Upper lobe of right lung (tissue), 1 donor: Measurements from ENCODE around the gene CRHR1. TPM values are rescaled to one million over a fixed set of nuclear protein-coding genes. Genes with fewer than 3 reads are reported as not detected.
"Not testable (repeated sequence)": the region's sequence is repeated elsewhere in the genome, so short reads cannot be mapped to it uniquely, and the experiment has no call there.

ENCODE experiments used
- ATAC-seq: fragments of 200-7000 bp; cut with Tn5 transposase; one replicate; pipeline ENCODE4 v1.9.1; 2020; ENCODE audit warnings: mild to moderate bottlenecking, moderate library complexity
- DNase-seq: peaks from one replicate; pipeline ENCODE4 v3.0.0-alpha.2; 2020
- H3K27ac ChIP-seq: fragments of 200-600 bp; one replicate; pipeline ENCODE4 v1.8.0; 2022
- H3K27me3 ChIP-seq: fragments of 200-600 bp; one replicate; pipeline ENCODE4 v1.8.0; 2022; ENCODE audit warnings: mild to moderate bottlenecking
- H3K36me3 ChIP-seq: fragments of 200-600 bp; one replicate; pipeline ENCODE4 v1.8.0; 2022
- H3K4me1 ChIP-seq: fragments of 200-600 bp; one replicate; pipeline ENCODE4 v1.8.0; 2022
- H3K4me3 ChIP-seq: fragments of 200-600 bp; one replicate; pipeline ENCODE4 v1.8.0; 2022; ENCODE audit warnings: mild to moderate bottlenecking
- H3K9me3 ChIP-seq: fragments of 200-600 bp; one replicate; pipeline ENCODE4 v1.8.0; 2022
- intact Hi-C: fragments of 100-400 bp; cut with DNase I; formaldehyde crosslinking; loops from one replicate; pipeline ENCODE4 v1.11.0; 2022
- total RNA-seq: library from RNA; stranded (reverse); fragmentation: NEBNext Ultra II Directional; extraction: Animal tissue kit (Norgen Biotek cat#: 25700); gene quantifications from one replicate; pipeline ENCODE4 v1.2.1, GENCODE V29; 2021
- TF ChIP-seq, protein P1 (sequence below): fragments of 200-600 bp; IDR thresholded peaks from one replicate; pipeline ENCODE4 v1.8.0; 2022; ENCODE audit warnings: antibody characterized with exemption
- donor health status: DM: no; HTN: yes; CAD: no; lungs with severe emphysema.

CRHR1 gene
- total RNA-seq, 1 donor from 2014 or later = not detected

DNA sequence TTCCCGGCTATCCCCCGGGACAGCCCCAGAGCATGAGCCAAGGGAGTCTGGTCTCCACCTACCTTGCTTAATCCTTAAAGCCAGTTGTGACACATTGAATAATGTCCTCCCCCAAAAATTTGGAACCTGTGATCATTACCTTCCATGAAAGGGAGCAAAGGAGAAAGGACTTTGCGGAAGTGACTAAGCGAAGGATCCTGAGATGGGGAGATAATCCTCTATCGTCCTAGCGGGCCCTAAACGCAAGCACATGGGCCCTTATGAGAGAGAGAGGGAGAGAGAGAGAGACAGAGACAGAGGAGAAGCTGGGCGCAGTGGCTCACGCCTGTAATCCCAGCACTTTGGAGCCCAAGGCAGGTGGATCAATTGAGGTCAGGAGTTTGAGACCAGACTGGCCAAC lies 70.1 kb downstream of the CRHR1 start:
- TF ChIP-seq, protein P1, sequence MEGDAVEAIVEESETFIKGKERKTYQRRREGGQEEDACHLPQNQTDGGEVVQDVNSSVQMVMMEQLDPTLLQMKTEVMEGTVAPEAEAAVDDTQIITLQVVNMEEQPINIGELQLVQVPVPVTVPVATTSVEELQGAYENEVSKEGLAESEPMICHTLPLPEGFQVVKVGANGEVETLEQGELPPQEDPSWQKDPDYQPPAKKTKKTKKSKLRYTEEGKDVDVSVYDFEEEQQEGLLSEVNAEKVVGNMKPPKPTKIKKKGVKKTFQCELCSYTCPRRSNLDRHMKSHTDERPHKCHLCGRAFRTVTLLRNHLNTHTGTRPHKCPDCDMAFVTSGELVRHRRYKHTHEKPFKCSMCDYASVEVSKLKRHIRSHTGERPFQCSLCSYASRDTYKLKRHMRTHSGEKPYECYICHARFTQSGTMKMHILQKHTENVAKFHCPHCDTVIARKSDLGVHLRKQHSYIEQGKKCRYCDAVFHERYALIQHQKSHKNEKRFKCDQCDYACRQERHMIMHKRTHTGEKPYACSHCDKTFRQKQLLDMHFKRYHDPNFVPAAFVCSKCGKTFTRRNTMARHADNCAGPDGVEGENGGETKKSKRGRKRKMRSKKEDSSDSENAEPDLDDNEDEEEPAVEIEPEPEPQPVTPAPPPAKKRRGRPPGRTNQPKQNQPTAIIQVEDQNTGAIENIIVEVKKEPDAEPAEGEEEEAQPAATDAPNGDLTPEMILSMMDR = no peak
- intact Hi-C loops = no loop called here
- Histone ChIP-seq H3K4me3 (no peak overlapping the region), H3K27ac (no peak overlapping the region), H3K36me3 (no peaks in the 10 kb centered on the region), H3K9me3 (no peaks in the 10 kb centered on the region), H3K27me3 (peaks cover 25% of the 10 kb centered on the region), H3K4me1 (no peaks in the 10 kb centered on the region)
- ATAC-seq (no peak), DNase-seq (no peak)

DNA sequence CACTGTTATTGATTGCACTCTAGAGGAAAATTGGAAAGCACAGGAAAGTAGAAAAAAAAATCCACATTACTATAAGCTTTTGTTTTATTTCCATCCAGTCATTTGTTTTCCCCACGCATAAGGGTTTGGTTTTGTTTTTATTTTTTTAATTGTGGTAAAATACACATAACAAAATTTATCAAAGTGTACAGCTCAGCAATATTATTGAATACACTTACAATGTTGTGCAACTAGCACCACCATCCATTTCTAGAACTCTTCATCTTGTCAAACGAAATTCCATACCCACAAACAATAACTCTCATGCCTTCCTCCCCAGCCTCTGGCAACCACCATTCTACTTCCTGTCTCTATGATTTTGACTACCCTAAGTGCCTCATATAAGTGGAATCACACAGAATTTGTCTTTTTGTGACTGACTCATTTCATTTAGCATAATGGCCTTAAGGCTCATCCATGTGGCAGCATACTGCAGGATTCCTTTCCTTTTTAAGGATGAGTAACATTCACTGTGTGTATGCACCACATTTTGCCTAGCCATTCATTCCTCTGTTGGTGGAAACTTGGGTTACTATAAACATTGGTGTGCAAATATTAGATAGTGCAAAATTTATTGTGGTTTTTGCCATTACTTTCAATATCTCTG lies 71.7 kb downstream of the CRHR1 start:
- ATAC-seq (no peak), DNase-seq (no peak)
- no peaks in the 10 kb centered on the region for H3K36me3 ChIP-seq
- no peak overlapping the region for H3K4me3 ChIP-seq
- no peaks in the 10 kb centered on the region for H3K9me3 ChIP-seq
- no peak overlapping the region for H3K27ac ChIP-seq
- peaks cover 25% of the 10 kb centered on the region for H3K27me3 ChIP-seq
- TF ChIP-seq, protein P1 = no peak
- H3K4me1 ChIP-seq = no peaks in the 10 kb centered on the region
- intact Hi-C loops = no loop called here

DNA sequence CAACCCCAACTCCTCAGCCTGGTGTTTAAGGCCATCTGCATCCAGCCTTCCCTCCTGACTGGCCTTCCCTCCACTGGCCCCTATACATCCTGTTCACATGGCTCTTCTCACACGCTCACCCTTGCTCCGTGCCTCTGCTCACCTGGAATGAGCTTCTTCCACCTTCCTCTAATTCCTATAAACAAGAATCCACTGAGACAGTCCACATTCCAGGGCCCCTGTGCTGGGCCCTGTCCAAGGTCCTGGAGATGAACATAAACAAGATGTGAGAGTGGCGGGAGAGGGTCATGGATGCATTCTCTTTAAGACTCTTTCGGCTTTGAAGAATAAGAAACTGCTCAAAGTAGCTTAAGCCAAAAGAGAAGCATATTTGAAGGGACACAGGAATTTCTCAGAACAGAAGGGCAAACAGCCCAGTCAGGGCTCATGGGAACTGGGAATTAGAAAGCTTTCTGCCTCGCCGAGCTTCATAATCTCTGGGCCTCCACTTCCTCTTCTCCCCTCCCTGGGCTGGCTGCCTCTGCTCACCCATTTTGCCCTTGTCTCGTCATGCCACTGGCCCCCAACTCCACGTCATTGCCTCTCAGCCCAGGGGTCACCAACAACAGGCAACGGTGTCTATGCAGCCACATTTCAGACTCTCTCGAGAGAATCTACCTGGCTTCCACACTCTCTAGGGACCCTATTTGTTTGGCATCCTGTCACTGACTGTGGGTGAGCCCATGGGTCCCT lies 74.0 kb downstream of the CRHR1 start:
- H3K27ac ChIP-seq = no peak overlapping the region
- no peak for ATAC-seq
- TF ChIP-seq, protein P1 = no peak
- H3K27me3 ChIP-seq = peaks cover 17% of the 10 kb centered on the region
- H3K36me3 ChIP-seq = no peaks in the 10 kb centered on the region
- intact Hi-C loops = no loop called here
- no peak overlapping the region for H3K4me3 ChIP-seq
- H3K9me3 ChIP-seq = no peaks in the 10 kb centered on the region
- no peaks in the 10 kb centered on the region for H3K4me1 ChIP-seq
- DNase-seq = no peak

DNA sequence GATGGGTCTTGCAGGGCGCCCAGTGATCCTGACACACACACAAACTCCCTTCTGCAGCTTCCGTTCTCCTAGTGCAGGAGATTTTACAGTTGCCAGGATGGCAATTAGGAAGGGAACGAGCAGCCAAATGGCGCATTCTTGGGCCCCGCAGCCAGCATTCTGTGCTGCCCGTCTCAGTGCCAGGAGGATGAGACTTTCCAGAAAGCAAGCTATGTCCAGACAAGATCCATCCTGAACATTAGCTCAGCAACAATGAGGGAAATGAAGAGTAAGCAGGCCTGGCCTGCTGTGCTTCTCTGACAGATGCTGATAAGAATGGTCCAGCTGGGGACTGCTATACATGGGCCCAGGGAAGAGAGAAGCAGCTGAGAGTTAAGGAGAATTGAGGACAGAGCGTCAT lies 77.0 kb downstream of the CRHR1 start:
- Histone ChIP-seq H3K4me1 (no peaks in the 10 kb centered on the region), H3K4me3 (no peak overlapping the region), H3K27ac (no peak overlapping the region), H3K9me3 (no peaks in the 10 kb centered on the region), H3K36me3 (no peaks in the 10 kb centered on the region), H3K27me3 (peaks cover 12% of the 10 kb centered on the region)
- no peak for DNase-seq
- TF ChIP-seq, protein P1 = no peak
- no peak for ATAC-seq
- intact Hi-C loops = no loop called here

DNA sequence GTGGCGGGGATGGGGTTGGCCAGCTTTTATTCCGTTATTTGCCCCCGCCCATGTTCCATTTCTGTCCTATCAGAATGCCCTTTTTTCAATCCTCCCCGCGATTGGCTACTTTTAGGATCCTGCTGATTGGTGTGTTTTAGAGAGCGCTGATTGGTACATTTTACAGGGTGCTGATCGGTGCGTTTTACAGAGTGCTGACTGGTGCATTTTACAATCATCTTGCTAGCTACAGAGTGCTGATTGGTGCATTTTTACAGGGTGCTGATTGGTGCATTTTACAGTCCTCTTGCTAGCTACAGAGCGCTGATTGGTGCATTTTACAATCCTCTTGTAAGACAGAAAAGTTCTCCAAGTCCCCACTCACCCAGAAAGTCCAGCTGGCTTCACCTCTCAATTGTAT lies 78.0 kb downstream of the CRHR1 start:
- H3K27me3 ChIP-seq = peaks cover 12% of the 10 kb centered on the region
- H3K9me3 ChIP-seq, H3K36me3 ChIP-seq, ATAC-seq, H3K4me3 ChIP-seq, intact Hi-C loops, H3K27ac ChIP-seq, DNase-seq, H3K4me1 ChIP-seq: not testable (repeated sequence)

DNA sequence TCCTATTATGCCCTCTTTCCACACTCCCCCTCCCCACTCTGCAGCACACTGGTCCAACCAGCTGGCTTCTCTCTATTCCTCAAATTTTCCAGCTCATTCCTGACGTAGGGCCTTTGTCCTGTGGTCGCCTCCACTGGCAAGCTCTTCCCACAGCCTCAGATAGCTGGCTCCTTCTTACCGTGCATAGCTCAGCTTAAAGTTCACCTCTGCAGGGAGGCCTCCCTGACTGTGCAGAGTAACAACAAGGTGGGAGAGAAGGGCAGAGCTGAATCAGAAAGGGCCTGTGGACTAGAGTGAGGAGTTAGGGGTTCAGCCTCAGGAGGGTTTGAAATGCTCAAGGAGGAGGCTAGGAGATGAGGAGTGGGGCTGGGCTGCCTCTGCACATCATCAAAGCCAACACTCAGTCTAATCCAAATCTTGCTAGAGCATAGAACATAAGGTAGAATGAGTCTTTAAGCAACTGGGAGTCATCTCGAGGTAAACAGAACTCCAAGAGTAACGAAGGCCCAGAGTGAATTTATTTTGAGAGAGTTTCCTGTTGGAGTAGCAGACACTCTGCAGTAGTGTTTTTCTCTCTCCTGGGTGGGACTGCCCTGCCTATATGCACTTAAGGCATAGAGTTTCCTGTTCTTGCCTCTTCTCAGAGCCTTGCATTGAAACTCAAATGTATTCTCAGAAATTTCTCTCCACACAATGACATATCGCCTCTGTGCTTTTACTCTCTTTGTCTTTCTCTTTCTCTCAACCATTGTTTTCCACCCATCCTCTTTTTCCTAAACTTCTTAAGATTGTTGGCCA lies 79.9 kb downstream of the CRHR1 start:
- peaks cover 7% of the 10 kb centered on the region for H3K27me3 ChIP-seq

More for the DNA sequence above, 79.9 kb downstream of the CRHR1 start:
- no peak for ATAC-seq
- no peak for DNase-seq
- H3K4me1 ChIP-seq = no peaks in the 10 kb centered on the region
- H3K27ac ChIP-seq = no peak overlapping the region
- intact Hi-C loops = no loop called here
- no peak overlapping the region for H3K4me3 ChIP-seq
- TF ChIP-seq, protein P1 = no peak
- no peaks in the 10 kb centered on the region for H3K9me3 ChIP-seq
- no peaks in the 10 kb centered on the region for H3K36me3 ChIP-seq
